ENCODE results near the gene NAA38. TPM values are rescaled to one million over a fixed set of nuclear protein-coding genes. Genes with fewer than 3 reads are reported as not detected.

Gene NAA38, protein sequence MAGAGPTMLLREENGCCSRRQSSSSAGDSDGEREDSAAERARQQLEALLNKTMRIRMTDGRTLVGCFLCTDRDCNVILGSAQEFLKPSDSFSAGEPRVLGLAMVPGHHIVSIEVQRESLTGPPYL
- total RNA-seq, result 10 to 100 TPM; 16.0 to 24.1 TPM
- polyA plus RNA-seq, result 100 to 1,000 TPM; 125 to 169 (median 152) TPM
- total RNA-seq, result 4.9 to 12.1 (median 10.0) reads per million in 6 experiments

DNA sequence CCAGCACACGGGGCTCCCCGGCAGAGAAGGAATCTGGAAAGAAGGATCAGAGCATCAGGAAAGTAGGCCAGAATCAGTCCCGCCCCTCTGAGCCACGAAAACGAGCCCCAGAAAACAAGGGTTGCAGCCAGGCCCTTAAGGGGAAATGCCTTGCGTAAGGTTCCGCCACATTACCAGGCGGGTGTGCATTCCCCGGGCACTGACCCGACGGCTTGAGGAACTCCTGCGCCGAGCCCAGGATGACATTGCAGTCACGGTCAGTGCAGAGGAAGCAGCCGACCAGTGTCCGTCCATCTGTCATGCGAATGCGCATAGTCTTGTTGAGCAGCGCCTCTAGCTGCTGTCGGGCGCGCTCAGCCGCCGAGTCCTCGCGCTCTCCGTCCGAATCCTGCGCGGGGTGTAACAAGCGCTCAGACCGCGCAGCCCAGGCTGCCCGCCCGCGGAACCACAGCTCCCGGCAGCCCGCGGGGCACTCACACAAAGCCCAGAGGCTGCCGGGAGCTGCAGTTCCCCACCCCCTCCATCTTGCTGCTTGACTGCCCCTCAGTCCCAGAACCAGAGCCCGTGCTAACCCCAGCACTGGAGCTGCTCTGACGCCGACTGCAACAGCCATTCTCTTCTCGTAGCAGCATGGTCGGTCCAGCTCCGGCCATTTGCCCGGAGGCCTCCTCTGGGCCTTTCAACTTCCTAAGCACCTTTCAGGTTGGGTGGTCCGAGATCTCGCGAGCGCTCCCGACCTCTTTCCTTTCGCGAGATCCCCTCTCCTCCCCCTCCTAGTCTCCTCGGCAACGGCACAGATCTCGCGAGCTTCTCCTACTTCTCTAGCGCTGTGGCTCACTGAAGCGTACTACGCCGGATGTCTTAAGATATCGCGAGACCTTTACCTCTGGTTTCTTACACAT is at the start of gene NAA38:
Gene NAA38, minus strand, starts transcription at position 749 of the 902 bp plus-strand sequence. Its CDS starts 96 bp downstream, at position 653.
- Mint-ChIP-seq H3K36me3 (peaks cover 0 to 19% (median 0%) of the 10 kb centered on the region in 3 donors), H3K27ac (no peak within 1 kb of the TSS), H3K4me1 (peaks cover under 1 to 18% (median 12%) of the 10 kb centered on the region in 4 donors), H3K27me3 (no peaks in the 10 kb centered on the region), H3K4me3 (no peak within 1 kb of the TSS), H3K9me3 (no peaks in the 10 kb centered on the region)
- DNase-seq (peak; percentile 80 to 100 (median 96)), ATAC-seq (peak; percentile 78 to 91)
- POLR2A ChIA-PET, result interaction anchor here (0.6 to 3.6 kb wide), 28 partner anchors 11 to 438 kb away, joined by 3 to 103 read pairs (median 4); partner anchors contain the start of genes CHD3, CNTROB, KDM6B and MPDU1

GRCh38 chr17:7903154-7904103 is 46.1 kb upstream of the NAA38 start:
- ATAC-seq (no peak), DNase-seq (no peak)
- Mint-ChIP-seq H3K4me3 (no peak overlapping the region), H3K27me3 (no peaks in the 10 kb centered on the region), H3K9me3 (no peaks in the 10 kb centered on the region), H3K4me1 (peaks cover 0 to 5% (median 1%) of the 10 kb centered on the region in 4 donors), H3K27ac (peak overlapping the region in 4 of 10 donors; percentile 48 to 91 (median 70)), H3K36me3 (peaks cover 11 to 99% (median 37%) of the 10 kb centered on the region in 3 donors)
- POLR2A ChIA-PET, result interaction anchor here (0.5 to 1.0 kb wide), 3 partner anchors 10 to 129 kb away, joined by 3 read pairs; no protein-coding TSS in a partner anchor

DNA sequence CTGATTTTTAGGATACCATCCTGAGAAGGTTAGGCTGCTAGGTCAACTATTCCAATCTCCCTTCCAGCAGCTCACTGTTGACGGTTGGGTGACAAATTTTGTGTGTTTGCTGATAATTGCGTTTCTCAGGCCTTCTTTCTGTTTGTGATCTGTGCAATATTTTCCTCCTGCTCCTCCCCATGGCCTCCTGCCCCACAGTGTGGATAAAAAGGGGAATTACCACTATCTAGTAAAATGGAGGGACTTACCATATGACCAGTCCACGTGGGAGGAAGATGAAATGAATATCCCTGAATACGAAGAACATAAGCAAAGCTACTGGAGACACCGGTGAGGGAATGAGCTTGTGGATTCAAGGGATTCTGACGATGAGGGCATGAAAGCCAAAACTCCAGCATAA is 40.4 kb upstream of the NAA38 start:
- Mint-ChIP-seq H3K4me1 (peaks cover 2 to 20% (median 14%) of the 10 kb centered on the region in 4 donors), H3K36me3 (peaks cover 12 to 99% (median 28%) of the 10 kb centered on the region in 3 donors), H3K4me3 (no peak overlapping the region), H3K27me3 (no peaks in the 10 kb centered on the region), H3K9me3 (no peaks in the 10 kb centered on the region), H3K27ac (peak overlapping the region; percentile 4 to 88 (median 60))
- peak in 1 of 2 donors; percentile 62 for ATAC-seq
- DNase-seq, result peak in 1 of 10 donors; percentile 26
- POLR2A ChIA-PET, result interaction anchor here (0.6 to 1.6 kb wide), 3 partner anchors 14 to 35 kb away, joined by 3 to 6 read pairs (median 4); no protein-coding TSS in a partner anchor

- POLR2A ChIA-PET, result interaction anchor here (1.6 kb wide), 1 partner anchor 14 kb away, joined by 3 read pairs; no protein-coding TSS in a partner anchor
- Mint-ChIP-seq H3K36me3 (peaks cover 12 to 97% (median 28%) of the 10 kb centered on the region in 3 donors), H3K4me3 (no peak overlapping the region), H3K9me3 (no peaks in the 10 kb centered on the region), H3K27ac (peak overlapping the region in 6 of 10 donors; percentile 6 to 78 (median 60)), H3K4me1 (peaks cover 2 to 20% (median 14%) of the 10 kb centered on the region in 4 donors), H3K27me3 (no peaks in the 10 kb centered on the region)
- ATAC-seq (no peak), DNase-seq (no peak)
Measured at GRCh38 chr17:7897090-7897489, 39.7 kb upstream of the NAA38 start.

- Mint-ChIP-seq H3K27ac (peak overlapping the region in 6 of 10 donors; percentile 14 to 68 (median 34)), H3K36me3 (peaks cover 12 to 97% (median 26%) of the 10 kb centered on the region in 3 donors), H3K9me3 (no peaks in the 10 kb centered on the region), H3K4me3 (no peak overlapping the region), H3K4me1 (peaks cover 6 to 27% (median 21%) of the 10 kb centered on the region in 4 donors), H3K27me3 (no peaks in the 10 kb centered on the region)
- ATAC-seq, result no peak
- DNase-seq, result no peak
- POLR2A ChIA-PET, result no interaction called here
Measured at GRCh38 chr17:7894866-7895265, 37.5 kb upstream of the NAA38 start.

DNA sequence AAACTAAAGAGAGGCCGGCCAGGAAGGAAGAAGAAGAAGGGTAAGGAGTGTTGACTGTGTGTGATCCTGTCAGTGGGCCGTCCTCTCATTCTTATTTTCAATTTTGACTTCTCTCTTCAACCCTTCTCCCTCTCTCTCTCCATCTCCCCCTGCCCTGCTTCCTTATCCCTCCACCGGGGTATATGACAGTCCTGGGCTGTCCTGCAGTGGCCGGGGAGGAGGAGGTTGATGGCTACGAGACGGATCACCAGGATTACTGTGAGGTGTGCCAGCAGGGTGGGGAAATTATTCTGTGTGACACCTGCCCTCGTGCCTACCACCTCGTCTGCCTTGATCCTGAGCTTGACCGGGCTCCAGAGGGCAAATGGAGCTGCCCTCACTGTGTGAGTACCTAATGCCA is 36.9 kb upstream of the NAA38 start:
- Mint-ChIP-seq H3K4me3 (no peak overlapping the region), H3K36me3 (peaks cover 12 to 97% (median 22%) of the 10 kb centered on the region in 3 donors), H3K9me3 (no peaks in the 10 kb centered on the region), H3K27ac (peak overlapping the region in 7 of 10 donors; percentile 11 to 83 (median 31)), H3K4me1 (peaks cover 6 to 27% (median 21%) of the 10 kb centered on the region in 4 donors), H3K27me3 (no peaks in the 10 kb centered on the region)
- POLR2A ChIA-PET, result no interaction called here
- no peak for DNase-seq
- no peak for ATAC-seq

DNA sequence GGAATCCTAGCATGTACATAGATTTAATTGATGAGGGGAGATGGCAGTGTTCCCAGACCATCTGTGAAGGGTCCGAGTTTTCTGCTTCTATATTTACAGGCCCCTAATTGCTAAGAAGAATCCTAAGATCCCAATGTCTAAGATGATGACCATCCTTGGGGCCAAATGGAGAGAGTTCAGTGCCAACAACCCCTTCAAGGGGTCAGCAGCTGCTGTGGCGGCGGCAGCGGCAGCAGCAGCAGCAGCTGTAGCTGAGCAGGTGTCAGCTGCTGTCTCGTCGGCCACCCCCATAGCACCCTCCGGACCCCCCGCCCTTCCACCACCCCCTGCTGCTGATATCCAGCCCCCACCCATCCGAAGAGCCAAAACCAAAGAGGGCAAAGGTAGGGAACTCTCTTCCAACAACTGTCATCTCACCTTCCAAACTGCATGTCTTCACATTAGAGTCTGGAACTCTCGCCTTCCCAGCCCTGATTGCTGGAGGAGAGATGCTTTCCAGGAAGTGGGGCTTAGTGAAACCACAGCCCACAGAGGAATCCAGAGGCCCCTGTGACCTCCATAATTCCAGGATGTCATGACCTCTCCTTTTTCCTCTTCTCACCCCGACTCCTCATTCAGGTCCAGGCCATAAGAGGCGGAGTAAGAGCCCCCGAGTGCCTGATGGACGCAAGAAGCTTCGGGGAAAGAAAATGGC is 36.0 kb upstream of the NAA38 start:
- Mint-ChIP-seq H3K4me1 (peaks cover 6 to 27% (median 21%) of the 10 kb centered on the region in 4 donors), H3K9me3 (no peaks in the 10 kb centered on the region), H3K36me3 (peaks cover 12 to 89% (median 17%) of the 10 kb centered on the region in 3 donors), H3K27me3 (no peaks in the 10 kb centered on the region), H3K4me3 (no peak overlapping the region), H3K27ac (peak overlapping the region in 1 of 10 donors; percentile 68)
- DNase-seq (no peak), ATAC-seq (no peak)
- POLR2A ChIA-PET, result interaction anchor here (0.7 kb wide), 1 partner anchor 9 kb away, joined by 3 read pairs; no protein-coding TSS in a partner anchor

GRCh38 chr17:7889166-7889955 is 32.0 kb upstream of the NAA38 start:
- Mint-ChIP-seq H3K36me3 (peaks cover 0 to 55% (median 6%) of the 10 kb centered on the region in 3 donors), H3K27ac (peak overlapping the region in 1 of 10 donors; percentile 62), H3K27me3 (no peaks in the 10 kb centered on the region), H3K4me1 (peaks cover 5 to 14% (median 10%) of the 10 kb centered on the region in 4 donors), H3K9me3 (peaks cover 0 to 2% (median 0%) of the 10 kb centered on the region in 9 donors), H3K4me3 (peak overlapping the region in 2 of 10 donors; percentile 22 to 38)
- peak in 5 of 10 donors; percentile 6 to 66 (median 21) for DNase-seq
- POLR2A ChIA-PET, result interaction anchor here (1.6 kb wide), 2 partner anchors 32 to 34 kb away, joined by 3 to 4 read pairs; partner anchors contain the start of gene NAA38
- ATAC-seq, result no peak

- peaks cover 7 to 16% (median 9%) of the 10 kb centered on the region in 4 donors for H3K4me1 Mint-ChIP-seq
- H3K27me3 Mint-ChIP-seq, result no peaks in the 10 kb centered on the region
- ATAC-seq, result peak; percentile 15 to 28
- peaks cover 0 to 2% (median 0%) of the 10 kb centered on the region in 9 donors for H3K9me3 Mint-ChIP-seq
- POLR2A ChIA-PET, result interaction anchor here (0.9 to 1.6 kb wide), 3 partner anchors 12 to 33 kb away, joined by 3 to 4 read pairs (median 4); partner anchors contain the start of gene NAA38
- H3K36me3 Mint-ChIP-seq, result peaks cover 0 to 45% (median 3%) of the 10 kb centered on the region in 3 donors
- peak in 6 of 10 donors; percentile 25 to 48 (median 34) for DNase-seq
- peak within 1 kb of the TSS in 1 of 10 donors; percentile 62 for H3K27ac Mint-ChIP-seq
- H3K4me3 Mint-ChIP-seq, result peak within 1 kb of the TSS in 2 of 10 donors; percentile 22 to 38
Measured at GRCh38 chr17:7888184-7888920, 31.0 kb upstream of the NAA38 start, which contains the start of gene CHD3. TSS of gene CHD3 (plus strand) at chr17:7888789. CDS start at chr17:7889001, 212 bp downstream.
